DND-41 (cell line): Measurements from ENCODE around the gene PAH.

Source experiments
- EZH2 ChIP-seq: IDR thresholded peaks from 3 replicates; pipeline ENCODE4 v1.6.1; 2012; ENCODE audit warnings: borderline replicate concordance, low read depth, mild to moderate bottlenecking, moderate library complexity, low read length, inconsistent platforms; ENCODE audit not compliant: severe bottlenecking
- TF ChIP-seq, protein P1 (sequence below): IDR thresholded peaks from 2 replicates; pipeline ENCODE4 v1.5.1; 2012; ENCODE audit warnings: borderline replicate concordance, low read length, moderate library complexity, mild to moderate bottlenecking; ENCODE audit not compliant: poor library complexity, severe bottlenecking; ENCODE audit errors: extremely low read depth

DNA sequence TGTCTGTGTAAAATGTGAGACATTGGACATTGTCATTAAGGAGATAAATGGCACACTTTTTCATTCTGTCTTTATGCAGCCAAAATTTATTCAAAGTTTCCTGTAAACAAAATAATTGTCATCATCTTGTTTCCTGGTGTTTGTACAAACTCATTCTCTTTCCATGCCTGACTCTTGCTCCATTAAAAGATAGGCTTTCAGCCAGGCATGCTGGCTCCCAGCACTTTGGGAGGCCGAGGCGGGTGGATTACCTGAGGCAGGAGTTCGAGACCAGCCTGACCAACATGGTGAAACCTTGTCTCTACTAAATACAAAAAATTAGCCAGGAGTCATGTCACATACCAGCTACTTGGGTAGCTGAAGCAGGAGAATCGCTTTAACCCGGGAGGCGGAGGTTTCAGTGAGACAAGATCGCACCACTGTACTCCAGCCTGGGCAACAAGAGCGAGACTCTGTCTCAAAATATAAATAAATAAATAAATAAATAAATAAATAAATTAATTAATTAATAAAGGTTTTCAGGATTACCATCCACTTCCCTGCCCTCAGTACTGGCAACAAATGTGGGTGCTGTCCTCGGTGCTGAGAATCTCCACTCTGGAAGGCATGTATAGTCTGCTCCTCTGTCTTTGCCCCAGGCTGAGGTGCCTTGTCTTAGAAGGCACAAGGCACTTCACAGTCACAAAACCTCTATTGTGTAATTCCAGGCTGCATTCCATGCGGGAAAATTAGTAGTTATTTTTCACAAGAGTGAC lies 83.2 kb downstream of the PAH start:
- TF ChIP-seq, protein P1, sequence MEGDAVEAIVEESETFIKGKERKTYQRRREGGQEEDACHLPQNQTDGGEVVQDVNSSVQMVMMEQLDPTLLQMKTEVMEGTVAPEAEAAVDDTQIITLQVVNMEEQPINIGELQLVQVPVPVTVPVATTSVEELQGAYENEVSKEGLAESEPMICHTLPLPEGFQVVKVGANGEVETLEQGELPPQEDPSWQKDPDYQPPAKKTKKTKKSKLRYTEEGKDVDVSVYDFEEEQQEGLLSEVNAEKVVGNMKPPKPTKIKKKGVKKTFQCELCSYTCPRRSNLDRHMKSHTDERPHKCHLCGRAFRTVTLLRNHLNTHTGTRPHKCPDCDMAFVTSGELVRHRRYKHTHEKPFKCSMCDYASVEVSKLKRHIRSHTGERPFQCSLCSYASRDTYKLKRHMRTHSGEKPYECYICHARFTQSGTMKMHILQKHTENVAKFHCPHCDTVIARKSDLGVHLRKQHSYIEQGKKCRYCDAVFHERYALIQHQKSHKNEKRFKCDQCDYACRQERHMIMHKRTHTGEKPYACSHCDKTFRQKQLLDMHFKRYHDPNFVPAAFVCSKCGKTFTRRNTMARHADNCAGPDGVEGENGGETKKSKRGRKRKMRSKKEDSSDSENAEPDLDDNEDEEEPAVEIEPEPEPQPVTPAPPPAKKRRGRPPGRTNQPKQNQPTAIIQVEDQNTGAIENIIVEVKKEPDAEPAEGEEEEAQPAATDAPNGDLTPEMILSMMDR: no peak
- no peak for TF ChIP-seq EZH2
